ENCODE data around the gene SMIM20. TPM values are rescaled to one million over a fixed set of nuclear protein-coding genes. Genes with fewer than 3 reads are reported as not detected.

SMIM20 gene
- total and polyA plus RNA-seq, 9 of the 15 experiments (the other 6 are each of a cell fraction or from before 2014, with no cell fraction given): 25.1 to 51.0 (median 38.9) TPM

GRCh38 chr4:25953740-25954139 is 39.7 kb downstream of the SMIM20 start:
- POLR2A ChIA-PET: interaction anchor here (0.6 to 1.4 kb wide), 5 partner anchors 14 to 152 kb away, joined by 3 to 5 read pairs (median 3); no protein-coding TSS in a partner anchor
- in situ Hi-C loops (cut with MboI) (no loop called here), intact Hi-C loops (cut with micrococcal nuclease) (no loop called here)
- no TSS peak for BruUV-seq (replicated peaks)
- Histone ChIP-seq H3K4me1 (replicated peaks in 1 of 2; ENCODE audit: control insufficient read depth in 2 of 2, insufficient read depth in 2 of 2, low read length in 2 of 2) (no peaks in the 10 kb centered on the region), H3K36me3 (ENCODE audit: control insufficient read depth, insufficient read depth, low read length) (no peaks in the 10 kb centered on the region), H4K20me1 (replicated peaks; ENCODE audit: control insufficient read depth, insufficient read depth, low read length) (no peaks in the 10 kb centered on the region), H3K9me1 (ENCODE audit: control insufficient read depth, insufficient read depth, low read length) (no peaks in the 10 kb centered on the region), H3K9ac (ENCODE audit: insufficient read depth in 1 of 2, low read depth in 2 of 2, low read length in 2 of 2) (no peak overlapping the region), H3K9me3 (replicated peaks; ENCODE audit: control insufficient read depth, insufficient read depth, low read depth, low read length) (no peaks in the 10 kb centered on the region), H3K79me2 (ENCODE audit: control insufficient read depth, insufficient read depth, low read length) (no peaks in the 10 kb centered on the region), H2AFZ (ENCODE audit: low read depth, low read length) (no peak overlapping the region), H3K27me3 (ENCODE audit: control insufficient read depth in 2 of 2, insufficient read depth in 2 of 2, low read length in 2 of 2) (peaks cover 33 to 64% of the 10 kb centered on the region in 2 experiments), H3K4me2 (ENCODE audit: insufficient read depth, low read length) (no peak overlapping the region), H3K4me3 (no peak overlapping the region), H3K27ac (ENCODE audit: extremely low read depth, low read depth, low read length) (no peak overlapping the region)
- no peak for ATAC-seq
- FAIRE-seq: no peak
- WGBS (ENCODE audit: insufficient coverage, low coverage, missing lambda C conversion rate): 5% methylated on average over 5 of the region's 5 CpGs
- TF ChIP-seq SRSF9 (IDR thresholded peaks at IDR 0.05; ENCODE audit: borderline replicate concordance, low read depth, low read length): no peak
- TF ChIP-seq SMARCA4 (IDR thresholded peaks at IDR 0.05): no peak
- no peak for TF ChIP-seq CBX1 (IDR thresholded peaks at IDR 0.05; ENCODE audit: low read depth)
- no peak for TF ChIP-seq HNRNPUL1 (IDR thresholded peaks at IDR 0.05; ENCODE audit: low read length)
- CTCF ChIA-PET (ENCODE audit: low intra/inter-chr PET ratio): no interaction called here
- DNase-seq (ENCODE audit: extremely low read depth in 1 of 4, low spot score in 3 of 4): no peak

- intact Hi-C loops (cut with micrococcal nuclease): no loop called here
- H3K4me2 ChIP-seq (ENCODE audit: insufficient read depth, low read length): no peak overlapping the region
- no TSS peak for BruUV-seq (replicated peaks)
These were observed 40.4 kb downstream of the SMIM20 start for GRCh38 chr4:25954293-25954904.

More at GRCh38 chr4:25954293-25954904, 40.4 kb downstream of the SMIM20 start:
- Histone ChIP-seq H3K9me3 (replicated peaks; ENCODE audit: control insufficient read depth, insufficient read depth, low read depth, low read length) (no peaks in the 10 kb centered on the region), H3K27me3 (ENCODE audit: control insufficient read depth in 2 of 2, insufficient read depth in 2 of 2, low read length in 2 of 2) (peaks cover 30 to 65% of the 10 kb centered on the region in 2 experiments), H3K27ac (ENCODE audit: extremely low read depth, low read depth, low read length) (no peak overlapping the region), H2AFZ (ENCODE audit: low read depth, low read length) (no peak overlapping the region), H3K9ac (ENCODE audit: insufficient read depth in 1 of 2, low read depth in 2 of 2, low read length in 2 of 2) (no peak overlapping the region), H3K9me1 (ENCODE audit: control insufficient read depth, insufficient read depth, low read length) (no peaks in the 10 kb centered on the region), H3K4me3 (no peak overlapping the region), H3K79me2 (ENCODE audit: control insufficient read depth, insufficient read depth, low read length) (no peaks in the 10 kb centered on the region), H3K36me3 (ENCODE audit: control insufficient read depth, insufficient read depth, low read length) (no peaks in the 10 kb centered on the region), H4K20me1 (replicated peaks; ENCODE audit: control insufficient read depth, insufficient read depth, low read length) (no peaks in the 10 kb centered on the region), H3K4me1 (replicated peaks in 1 of 2; ENCODE audit: control insufficient read depth in 2 of 2, insufficient read depth in 2 of 2, low read length in 2 of 2) (no peaks in the 10 kb centered on the region)
- peak in 1 of 4 experiments; percentile 9 for DNase-seq (ENCODE audit: extremely low read depth in 1 of 4, low spot score in 3 of 4)
- ATAC-seq: peak; percentile 48
- in situ Hi-C loops (cut with MboI): no loop called here
- TF ChIP-seq CTCFL (IDR thresholded peaks at IDR 0.05; ENCODE audit: borderline replicate concordance, insufficient read depth, low read depth, low read length, poor library complexity, severe bottlenecking): peak; percentile 40
- TF ChIP-seq NCOA2 (IDR thresholded peaks at IDR 0.05; ENCODE audit: partially characterized antibody in 2 of 2): no peak
- no peak for TF ChIP-seq E2F4 (CRISPR knock-in tag; IDR thresholded peaks at IDR 0.05; ENCODE audit: low read depth)
- 0 out of 2 replicates have a peak, but pooled peaks have one; percentile 24 for TF ChIP-seq L3MBTL2 (IDR thresholded peaks at IDR 0.05)
- 11% methylated on average over 14 of the region's 14 CpGs for WGBS (ENCODE audit: insufficient coverage, low coverage, missing lambda C conversion rate)
- ChIA-PET CTCF (ENCODE audit: low intra/inter-chr PET ratio) (no interaction called here), POLR2A (interaction anchor here (0.6 to 1.4 kb wide), 2 partner anchors 15 to 27 kb away, joined by 3 to 4 read pairs; no protein-coding TSS in a partner anchor)
- FAIRE-seq: no peak
